ENCODE results near the gene GPRC5C. TPM values are rescaled to one million over a fixed set of nuclear protein-coding genes. Genes with fewer than 3 reads are reported as not detected.
A peak's percentile ranks its signal among the peaks of the same experiment; 100 is the strongest.

Gene GPRC5C
- total RNA-seq, 1 donor from 2014 or later: 8.6 TPM

DNA sequence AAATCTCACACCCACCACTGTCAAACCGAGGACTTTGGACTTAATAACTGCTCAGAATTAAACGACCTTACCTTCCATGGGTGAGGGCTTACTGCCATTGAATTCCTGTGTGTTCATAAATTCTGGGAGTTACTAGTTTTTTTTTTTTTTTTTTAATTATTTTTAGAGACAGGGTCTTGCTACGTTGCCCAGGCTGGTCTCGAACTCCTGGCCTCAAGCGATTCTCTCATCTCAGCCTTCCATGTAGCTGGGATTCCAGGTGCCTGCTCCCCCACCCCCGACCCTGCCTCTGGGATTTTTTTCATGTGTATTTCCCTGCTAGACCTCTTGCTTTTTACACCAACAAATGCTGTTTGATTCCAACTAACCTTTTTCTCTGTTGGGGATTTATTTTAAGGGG, 19.7 kb downstream of the GPRC5C start:
- no peak for DNase-seq (ENCODE audit: extremely low read depth, low read depth, low spot score)

DNA sequence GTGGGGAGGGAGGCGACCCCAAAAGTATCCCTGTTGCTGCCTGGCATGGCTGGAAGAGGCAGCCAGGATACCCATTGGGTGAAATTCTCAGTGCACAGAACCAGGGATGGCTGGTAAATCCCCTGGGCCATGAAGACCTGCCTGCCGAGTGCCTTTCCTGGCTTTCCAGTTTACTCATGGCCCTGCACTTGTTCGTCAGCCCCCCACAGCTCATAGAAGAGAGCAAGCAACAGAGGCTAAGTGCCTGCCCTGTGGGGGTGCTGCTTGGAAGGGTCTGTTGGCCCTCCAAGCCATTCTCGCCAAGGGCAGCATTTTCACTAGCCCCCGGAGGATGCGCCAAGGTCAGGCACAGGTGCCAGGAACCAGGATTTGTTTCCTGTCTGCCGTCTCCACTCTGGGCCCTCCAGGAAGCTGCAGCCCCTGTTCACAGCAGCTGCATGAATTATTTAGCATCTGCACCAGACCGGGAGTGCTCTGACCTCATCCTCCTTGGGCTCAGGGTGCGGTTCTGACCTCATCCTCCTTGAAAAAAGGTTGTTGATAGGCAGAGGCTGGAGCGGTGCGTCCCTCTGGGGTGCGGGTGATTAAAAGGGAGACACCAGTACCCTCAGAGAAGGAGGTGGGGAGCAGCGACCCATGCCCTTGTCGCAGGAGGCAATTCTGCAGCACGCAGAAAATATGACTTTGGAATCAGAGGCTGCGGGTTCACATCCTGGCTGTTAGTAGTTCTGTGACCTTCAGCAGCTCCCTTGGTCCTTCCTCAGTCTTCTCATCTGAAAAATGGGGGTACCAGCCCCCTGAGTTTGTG, 20.3 kb downstream of the GPRC5C start:
- no peak for DNase-seq (ENCODE audit: extremely low read depth, low read depth, low spot score)

GRCh38 chr17:74452841-74453661, 21.2 kb downstream of the GPRC5C start:
- DNase-seq (ENCODE audit: extremely low read depth, low read depth, low spot score): no peak

DNA sequence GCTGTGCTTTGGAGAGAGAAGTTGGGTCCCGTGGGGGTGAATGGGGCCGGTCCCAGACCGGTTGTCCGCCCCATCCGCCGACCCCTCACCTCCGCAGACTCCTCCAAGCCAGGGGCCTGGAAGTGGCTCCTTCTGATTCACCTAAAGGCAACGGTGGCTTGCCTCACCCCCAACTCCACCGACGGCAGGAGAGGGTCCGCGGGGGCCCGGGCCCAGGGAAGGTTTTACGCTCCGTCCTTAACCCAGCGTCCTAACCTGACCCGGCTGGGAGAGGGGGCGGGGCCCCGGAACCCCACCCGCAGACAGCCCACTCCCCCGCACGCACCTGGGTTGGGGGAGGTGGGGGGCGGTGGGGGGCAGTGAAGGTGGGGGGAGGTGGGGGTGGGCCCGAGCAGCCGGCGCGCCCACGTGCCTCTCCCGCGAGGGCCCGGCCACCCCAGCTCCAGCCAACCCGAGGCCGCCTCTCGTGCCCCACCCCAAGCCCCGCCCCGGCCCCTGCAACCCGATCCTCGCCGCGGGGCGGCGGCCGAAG, 21.8 kb downstream of the GPRC5C start:
- DNase-seq (ENCODE audit: extremely low read depth, low read depth, low spot score): no peak

DNA sequence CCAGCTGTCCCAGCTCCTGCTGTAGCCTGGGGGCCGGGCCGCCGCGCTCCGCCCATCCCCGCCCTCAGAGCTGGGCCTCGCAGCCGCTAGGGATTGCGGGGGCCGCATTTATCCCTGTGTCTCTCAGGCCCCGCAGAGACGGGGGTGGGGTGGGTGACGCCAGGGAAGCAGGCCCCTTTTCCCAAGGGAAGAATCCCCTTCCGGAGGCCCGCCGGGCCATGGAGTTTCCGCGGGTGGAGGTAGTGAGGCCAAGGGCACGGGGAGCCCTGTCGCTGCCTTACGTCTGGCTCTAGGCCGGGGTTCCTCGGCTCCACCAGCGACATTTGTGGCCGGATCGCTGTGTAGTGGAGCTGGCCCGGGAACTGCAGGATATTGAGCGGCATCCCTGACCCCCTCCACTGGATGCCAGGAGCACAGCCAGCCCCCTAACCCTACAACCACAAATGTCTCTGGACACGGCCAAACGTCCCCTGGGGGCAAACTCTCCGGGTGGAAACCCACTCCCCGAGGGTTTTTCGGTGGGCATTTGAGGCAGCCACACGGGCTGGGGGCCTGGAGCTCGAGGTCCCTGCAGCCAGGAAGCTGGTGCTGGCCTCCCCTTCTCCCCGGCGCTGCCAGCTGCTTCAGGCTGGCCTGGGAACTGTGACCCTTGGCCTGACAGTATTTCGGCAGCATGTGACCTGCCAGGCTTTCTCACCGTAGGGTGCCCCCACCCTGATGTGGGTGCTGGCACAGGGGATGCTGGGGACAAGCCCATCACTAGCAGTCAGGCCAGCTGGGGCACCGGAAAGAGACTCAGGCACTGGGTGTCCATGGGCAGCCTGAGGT, 22.5 kb downstream of the GPRC5C start:
- no peak for DNase-seq (ENCODE audit: extremely low read depth, low read depth, low spot score)

DNA sequence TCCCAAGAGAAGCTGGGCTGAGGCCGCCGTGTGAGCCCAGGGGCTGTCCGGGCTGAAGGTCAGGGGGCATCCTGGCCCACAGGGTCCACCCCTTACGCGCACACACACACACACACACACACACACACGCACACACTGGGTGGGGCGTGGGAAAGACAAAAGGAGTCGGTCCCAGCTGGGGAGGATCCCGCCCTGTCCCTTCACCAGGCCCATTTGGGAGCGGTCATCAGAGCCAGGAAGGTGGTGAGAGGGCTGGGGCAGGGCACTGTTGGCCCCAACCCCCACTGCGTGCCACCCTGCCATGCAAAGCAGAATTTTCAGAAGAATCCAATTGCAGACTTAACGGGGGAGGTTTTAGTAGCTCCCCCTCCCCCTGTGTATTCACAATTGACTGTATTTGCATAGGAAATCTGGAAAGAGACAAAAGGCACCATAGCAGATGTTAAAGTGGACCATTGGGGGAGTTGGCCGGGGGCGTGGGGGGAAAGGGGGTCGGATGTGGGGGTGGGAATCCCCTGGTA, 23.2 kb downstream of the GPRC5C start:
- DNase-seq (ENCODE audit: extremely low read depth, low read depth, low spot score): no peak

DNA sequence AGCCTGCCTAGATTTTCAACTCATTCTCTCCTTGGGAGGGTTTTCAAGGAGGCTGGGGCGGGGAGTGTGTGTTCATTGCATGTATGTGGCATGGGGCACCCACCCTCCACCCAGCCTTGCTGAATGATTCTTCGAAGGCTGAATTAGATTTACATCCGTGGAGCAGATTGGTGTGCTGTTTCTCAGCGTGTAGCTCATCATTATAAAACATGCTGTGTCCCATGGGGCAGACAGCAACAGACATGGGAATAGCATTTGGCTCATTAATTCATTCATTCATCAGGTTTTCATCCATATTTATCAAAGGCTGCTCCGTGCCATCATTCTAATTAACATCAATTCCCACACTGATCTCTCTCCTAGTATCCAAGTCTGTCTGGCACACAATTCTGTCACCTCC, 23.9 kb downstream of the GPRC5C start:
- DNase-seq (ENCODE audit: extremely low read depth, low read depth, low spot score): no peak

- DNase-seq (ENCODE audit: extremely low read depth, low read depth, low spot score): peak; percentile 14
Measured at GRCh38 chr17:74457146-74457819, 25.4 kb downstream of the GPRC5C start.

GRCh38 chr17:74457820-74458166, 25.9 kb downstream of the GPRC5C start:
- DNase-seq (ENCODE audit: extremely low read depth, low read depth, low spot score): no peak

GRCh38 chr17:74458835-74459234, 26.9 kb downstream of the GPRC5C start:
- no peak for DNase-seq (ENCODE audit: extremely low read depth, low read depth, low spot score)

GRCh38 chr17:74459622-74460021, 27.7 kb downstream of the GPRC5C start:
- no peak for DNase-seq (ENCODE audit: extremely low read depth, low read depth, low spot score)

- DNase-seq (ENCODE audit: extremely low read depth, low read depth, low spot score): no peak
Measured at GRCh38 chr17:74460241-74460640, 28.4 kb downstream of the GPRC5C start.

DNA sequence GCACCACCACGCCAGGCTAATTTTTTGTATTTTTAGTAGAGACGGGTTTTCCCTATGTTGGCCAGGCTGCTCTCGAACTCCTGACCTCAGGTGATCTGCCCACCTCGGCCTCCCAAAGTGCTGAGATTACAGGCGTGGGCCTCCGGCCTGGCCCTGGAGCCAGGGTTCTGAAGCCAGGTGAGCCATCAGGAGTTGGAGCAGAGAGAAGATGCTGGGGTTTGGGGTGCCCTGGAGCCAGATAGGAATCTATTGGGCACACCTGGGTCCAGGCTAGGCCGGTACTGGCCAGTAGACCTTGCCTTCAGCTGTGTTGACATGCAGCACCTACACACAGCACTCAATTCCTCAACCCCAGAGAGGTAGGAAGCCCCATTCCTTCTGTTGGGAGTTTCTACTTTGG, 29.1 kb downstream of the GPRC5C start:
- no peak for DNase-seq (ENCODE audit: extremely low read depth, low read depth, low spot score)

- no peak for DNase-seq (ENCODE audit: extremely low read depth, low read depth, low spot score)
Measured at GRCh38 chr17:74461611-74462010, 29.7 kb downstream of the GPRC5C start.

GRCh38 chr17:74464730-74465377, 33.0 kb downstream of the GPRC5C start:
- no peak for DNase-seq (ENCODE audit: extremely low read depth, low read depth, low spot score)

DNA sequence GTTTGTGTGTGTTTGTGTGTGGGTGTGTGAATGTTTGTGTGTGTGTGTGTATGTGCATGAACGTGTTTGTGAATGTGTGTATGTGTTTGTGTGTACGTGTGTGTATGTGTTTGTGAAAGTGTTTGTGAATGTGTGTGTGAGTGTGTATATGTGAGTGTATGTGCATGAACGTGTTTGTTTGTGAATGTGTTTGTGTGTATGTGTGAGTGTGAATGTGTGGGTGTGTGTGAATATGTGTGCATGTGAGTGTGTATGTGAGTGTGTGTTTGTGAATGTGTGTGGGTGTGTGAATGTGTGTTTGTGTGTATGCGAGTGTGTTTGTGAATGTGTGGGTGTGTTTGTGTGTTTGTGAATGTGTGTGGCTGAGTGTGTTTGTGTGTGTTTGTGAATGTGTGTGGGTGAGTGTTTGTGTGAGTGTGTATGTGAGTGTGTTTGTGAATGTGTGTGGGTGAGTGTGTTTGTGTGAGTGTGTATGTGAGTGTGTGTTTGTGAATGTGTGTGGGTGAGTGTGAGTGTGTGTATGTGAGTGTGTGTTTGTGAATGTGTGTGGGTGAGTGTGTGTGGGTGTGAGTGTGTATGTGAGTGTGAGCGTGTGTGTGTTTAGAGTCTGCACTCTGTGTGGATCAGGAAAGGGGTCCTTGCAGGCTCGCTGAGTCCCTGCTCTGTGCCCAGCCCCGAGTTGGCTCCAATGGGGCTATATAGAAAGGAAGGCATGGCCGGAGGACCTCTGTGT, 33.7 kb downstream of the GPRC5C start:
- no peak for DNase-seq (ENCODE audit: extremely low read depth, low read depth, low spot score)

DNA sequence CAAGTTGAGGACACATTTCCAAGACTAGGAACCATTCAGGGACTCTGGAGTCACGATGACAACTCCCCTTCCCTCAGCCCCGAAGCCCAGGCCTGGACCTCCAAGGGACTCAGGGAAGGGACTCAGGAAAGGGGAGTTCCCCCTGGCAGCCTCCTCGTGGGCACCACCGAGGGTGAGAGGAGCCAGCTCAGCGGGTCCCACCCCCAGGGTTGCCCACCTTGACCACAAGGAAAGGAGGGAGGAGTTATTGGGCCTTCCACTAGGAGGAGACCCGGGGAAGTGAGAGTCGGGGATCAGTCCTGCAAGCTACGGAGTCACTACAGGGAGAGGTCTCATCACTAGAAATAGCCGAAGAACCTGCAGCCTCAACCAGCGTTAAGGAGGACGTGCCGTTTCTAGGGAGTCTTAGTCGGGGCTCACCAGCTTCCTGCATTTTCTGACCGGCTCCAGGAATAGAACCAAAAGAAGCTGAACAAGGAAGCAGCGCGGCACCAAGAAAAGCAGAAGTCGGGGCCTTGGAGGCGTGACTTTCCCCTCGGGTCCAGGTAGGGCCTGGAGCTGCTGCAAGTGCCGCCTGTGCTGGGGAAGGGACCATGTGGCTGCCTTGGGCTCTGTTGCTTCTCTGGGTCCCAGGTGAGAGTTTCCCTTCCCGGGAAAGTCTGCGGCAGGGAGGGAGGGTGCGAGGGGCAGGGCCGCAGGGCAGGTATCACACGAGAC, 34.4 kb downstream of the GPRC5C start, which contains the start of gene CD300A:
Gene CD300A (plus strand): TSS at position 524 of the 717 bp plus-strand sequence. CDS start 70 bp downstream, at position 594.
- no peak for DNase-seq (ENCODE audit: extremely low read depth, low read depth, low spot score)

DNA sequence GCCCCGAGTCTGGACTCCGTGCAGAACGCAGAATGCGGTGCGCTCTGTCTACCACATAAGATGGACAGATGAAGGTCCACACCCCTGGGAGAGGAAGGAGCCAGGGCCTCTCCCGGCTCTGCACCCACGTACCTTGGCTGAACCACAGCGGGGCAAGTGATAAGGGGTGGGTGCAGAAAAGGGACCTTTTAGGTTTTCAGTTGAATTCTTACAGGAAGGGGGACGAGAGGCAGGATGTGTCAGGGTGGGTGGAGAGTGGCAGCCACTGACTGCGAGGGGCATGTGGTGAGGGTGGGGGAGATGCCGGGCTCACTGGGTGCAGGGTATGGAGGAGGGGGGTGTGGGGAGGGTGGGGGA, 34.9 kb downstream of the GPRC5C start:
- no peak for DNase-seq (ENCODE audit: extremely low read depth, low read depth, low spot score)

All from glomerular endothelial cell (primary cell).